AG08396 (cell line): ENCODE data around the gene SLC37A1.

Source experiments
- DNase-seq: peaks from one replicate; pipeline ENCODE4 v3.0.0; 2012; ENCODE audit warnings: low spot score, mixed read lengths

Gene SLC37A1

GRCh38 chr21:42479582-42479981, 34.1 kb upstream of the SLC37A1 start:
- no peak for DNase-seq

GRCh38 chr21:42480736-42481135, 32.9 kb upstream of the SLC37A1 start:
- no peak for DNase-seq

- no peak for DNase-seq
These were observed 32.5 kb upstream of the SLC37A1 start for GRCh38 chr21:42481169-42481568.

- no peak for DNase-seq
These were observed 28.7 kb upstream of the SLC37A1 start for GRCh38 chr21:42484966-42485365.

GRCh38 chr21:42486072-42486471, 27.6 kb upstream of the SLC37A1 start:
- no peak for DNase-seq

GRCh38 chr21:42486531-42486930, 27.1 kb upstream of the SLC37A1 start:
- no peak for DNase-seq

GRCh38 chr21:42489006-42489563, 24.6 kb upstream of the SLC37A1 start:
- DNase-seq = no peak

- DNase-seq = no peak
These were observed 23.7 kb upstream of the SLC37A1 start for GRCh38 chr21:42489991-42490390.

- no peak for DNase-seq
These were observed 22.9 kb upstream of the SLC37A1 start for GRCh38 chr21:42490720-42491119.

GRCh38 chr21:42491328-42491727, 22.3 kb upstream of the SLC37A1 start:
- no peak for DNase-seq

GRCh38 chr21:42492201-42492600, 21.5 kb upstream of the SLC37A1 start:
- DNase-seq = no peak

GRCh38 chr21:42493109-42494060, 20.3 kb upstream of the SLC37A1 start:
- DNase-seq = no peak

- no peak for DNase-seq
These were observed 18.6 kb upstream of the SLC37A1 start for GRCh38 chr21:42495027-42495426.

- no peak for DNase-seq
These were observed 17.9 kb upstream of the SLC37A1 start for GRCh38 chr21:42495765-42496119.

GRCh38 chr21:42496120-42496838, 17.4 kb upstream of the SLC37A1 start, which contains the start of gene RSPH1:
RSPH1 (minus strand) TSS chr21:42496224; CDS start chr21:42496186, 38 bp downstream.
- DNase-seq = peak; percentile 98

GRCh38 chr21:42496839-42497202, 16.8 kb upstream of the SLC37A1 start:
- DNase-seq = no peak

GRCh38 chr21:42498012-42498411, 15.6 kb upstream of the SLC37A1 start:
- DNase-seq = no peak

GRCh38 chr21:42499444-42500112, 14.1 kb upstream of the SLC37A1 start:
- no peak for DNase-seq

GRCh38 chr21:42500225-42500624, 13.4 kb upstream of the SLC37A1 start:
- no peak for DNase-seq

- no peak for DNase-seq
These were observed 12.9 kb upstream of the SLC37A1 start for GRCh38 chr21:42500736-42501135.

- DNase-seq = no peak
These were observed 9.9 kb upstream of the SLC37A1 start for GRCh38 chr21:42503711-42504110.

GRCh38 chr21:42505090-42505726, 8.4 kb upstream of the SLC37A1 start:
- DNase-seq = no peak
